DOHH2 (cell line): ENCODE results near the gene MFF.
A peak's percentile ranks its signal among the peaks of the same experiment; 100 is the strongest.

Source experiments
- H3F3A ChIP-seq: fragments of 200-600 bp; sonication (generic), shearing (Covaris generic); 2 replicates; pipeline ENCODE4 v1.6.0; 2016; ENCODE audit warnings: antibody characterized with exemption, mild to moderate bottlenecking; ENCODE audit not compliant: control insufficient read depth, insufficient read depth
- H3K27ac ChIP-seq: fragments of 200-600 bp; sonication (generic); 2 replicates; pipeline ENCODE4 v1.5.1; 2014; ENCODE audit warnings: low read depth, mild to moderate bottlenecking, low read length, moderate library complexity
- H3K27me3 ChIP-seq: fragments of 200-600 bp; sonication (generic); 2 replicates; pipeline ENCODE4 v1.6.1; 2014; ENCODE audit warnings: mild to moderate bottlenecking, low read length, mixed read lengths; ENCODE audit not compliant: control insufficient read depth
- H3K36me3 ChIP-seq: fragments of 200-600 bp; sonication (generic); 2 replicates; pipeline ENCODE4 v1.6.1; 2014; ENCODE audit warnings: mild to moderate bottlenecking, low read length, moderate library complexity, mixed read lengths; ENCODE audit not compliant: control insufficient read depth
- H3K4me1 ChIP-seq: fragments of 200-600 bp; sonication (generic); 2 replicates; pipeline ENCODE4 v1.6.1; 2014; ENCODE audit warnings: mild to moderate bottlenecking, low read length, mixed read lengths; ENCODE audit not compliant: control insufficient read depth
- H3K4me2 ChIP-seq: fragments of 200-600 bp; sonication (generic); 2 replicates; pipeline ENCODE4 v1.6.0; 2014; ENCODE audit warnings: mild to moderate bottlenecking, low read length, moderate library complexity
- H3K4me3 ChIP-seq: fragments of 200-600 bp; sonication (generic); 2 replicates; pipeline ENCODE4 v1.5.1; 2014; ENCODE audit warnings: mild to moderate bottlenecking, low read length, mixed read lengths
- H3K79me2 ChIP-seq: fragments of 200-600 bp; sonication (generic); 2 replicates; pipeline ENCODE4 v1.6.1; 2014; ENCODE audit warnings: mild to moderate bottlenecking, low read length, mixed read lengths; ENCODE audit not compliant: control insufficient read depth
- H3K9me2 ChIP-seq: fragments of 200-600 bp; sonication (generic); replicated peaks from 2 replicates; pipeline ENCODE4 v1.6.1; 2014; ENCODE audit warnings: mild to moderate bottlenecking, low read length, mixed read lengths; ENCODE audit not compliant: control insufficient read depth
- H3K9me3 ChIP-seq: fragments of 200-600 bp; sonication (generic); 2 replicates; pipeline ENCODE4 v1.6.1; 2014; ENCODE audit warnings: antibody characterized with exemption, low read length, mixed read lengths; ENCODE audit not compliant: control insufficient read depth, insufficient read depth
- H4K20me1 ChIP-seq: fragments of 200-600 bp; sonication (generic); 2 replicates; pipeline ENCODE4 v1.6.0; 2014; ENCODE audit warnings: low read depth, mild to moderate bottlenecking, antibody characterized with exemption, low read length, moderate library complexity; ENCODE audit not compliant: control insufficient read depth, insufficient read depth
- CTCF ChIP-seq: fragments of 200-600 bp; sonication (generic); IDR thresholded peaks from one replicate; pipeline ENCODE4 v1.5.1; 2014; ENCODE audit warnings: antibody characterized with exemption, mild to moderate bottlenecking, low read depth, low read length; ENCODE audit not compliant: poor library complexity, severe bottlenecking
- EZH2phosphoT487 ChIP-seq: fragments of 200-600 bp; sonication (generic); IDR thresholded peaks from 2 replicates; pipeline ENCODE4 v1.6.1; 2017; ENCODE audit warnings: borderline replicate concordance, mild to moderate bottlenecking, antibody characterized with exemption, low read length, moderate library complexity, mixed read lengths

MFF gene

DNA sequence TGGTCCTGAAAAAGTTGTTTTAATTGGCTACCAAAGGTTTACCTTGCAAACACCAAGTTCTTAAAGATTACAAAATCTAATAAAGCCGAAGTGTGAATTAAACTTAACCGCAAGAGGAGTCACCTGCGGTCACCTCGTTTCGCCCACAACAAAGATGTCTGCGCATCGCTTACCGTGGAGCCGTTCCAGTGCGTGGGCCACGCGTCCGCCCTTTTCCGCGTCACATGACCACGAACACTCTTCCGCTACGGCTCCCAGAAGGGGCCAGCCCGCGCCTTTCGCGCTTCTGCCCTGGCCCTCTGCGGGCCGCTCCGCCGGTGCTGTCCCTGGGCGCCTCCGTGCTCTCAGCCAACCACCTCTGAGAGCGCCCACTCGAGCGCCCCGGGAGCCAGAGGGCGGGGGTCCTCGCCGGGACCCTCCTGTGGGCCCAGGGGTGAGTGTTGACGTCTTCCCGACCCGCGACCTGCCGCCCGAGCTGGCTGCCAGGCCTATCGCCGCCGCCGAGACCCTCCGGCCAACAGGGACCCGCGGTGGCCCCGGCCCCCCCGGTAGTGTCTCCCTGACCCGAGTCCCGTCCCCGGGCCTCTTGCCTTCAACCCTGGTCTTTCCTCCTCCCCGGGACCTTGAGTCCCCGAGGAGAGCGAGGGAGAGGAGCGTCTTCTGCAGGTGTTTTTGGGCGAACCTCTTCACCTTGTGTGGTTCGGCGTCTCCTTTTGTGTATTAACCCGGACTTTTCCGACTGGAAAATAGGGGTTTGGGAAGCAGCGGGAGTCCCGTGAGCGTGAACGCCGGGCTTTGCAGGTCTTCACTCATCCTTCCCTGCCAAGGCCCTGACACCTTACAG, at the start of gene MFF:
MFF (plus strand) TSS at position 257 of the 844 bp plus-strand sequence. CDS start 5,415 bp downstream, outside the sequence.
- H3K4me2 ChIP-seq = peak within 1 kb of the TSS; percentile 97
- peaks cover 27% of the 10 kb centered on the region for H3K4me1 ChIP-seq

DNA sequence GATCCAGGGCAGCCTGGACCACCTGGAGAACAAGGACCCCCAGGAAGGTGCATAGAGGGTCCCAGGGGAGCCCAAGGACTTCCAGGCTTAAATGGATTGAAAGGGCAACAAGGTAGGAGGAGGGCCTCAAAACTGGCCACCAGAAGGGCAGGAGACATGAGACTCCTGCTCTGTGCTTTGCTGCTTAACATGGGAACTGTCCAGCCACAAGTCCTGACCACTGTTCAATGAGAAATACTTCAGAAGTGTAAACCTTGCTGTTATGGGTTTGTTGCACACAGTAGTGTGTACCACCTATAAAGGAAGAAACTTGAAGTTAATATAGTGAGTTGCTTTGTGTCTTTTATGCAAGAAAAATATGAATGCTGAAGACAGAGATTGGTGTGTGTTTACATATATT, 44.2 kb upstream of the MFF start:
- Histone ChIP-seq H3K9me2 (no peaks in the 10 kb centered on the region), H3K4me3 (no peak overlapping the region), H3K27ac (no peak overlapping the region), H3K9me3 (no peaks in the 10 kb centered on the region), H3K4me1 (no peaks in the 10 kb centered on the region), H3K27me3 (no peaks in the 10 kb centered on the region), H3K4me2 (no peak overlapping the region), H3K79me2 (no peaks in the 10 kb centered on the region), H4K20me1 (no peaks in the 10 kb centered on the region), H3K36me3 (no peaks in the 10 kb centered on the region), H3F3A (no peaks in the 10 kb centered on the region)
- TF ChIP-seq CTCF (no peak), EZH2phosphoT487 (no peak)

More for the DNA sequence above, at the start of gene MFF:
- H3K79me2 ChIP-seq = peaks cover 52% of the 10 kb centered on the region
- peaks cover 24% of the 10 kb centered on the region for H3K36me3 ChIP-seq
- peak; percentile 65 for TF ChIP-seq CTCF
- TF ChIP-seq EZH2phosphoT487 = no peak
- 0 out of 2 replicates have a peak, but pooled peaks cover 6% of the 10 kb centered on the region for H4K20me1 ChIP-seq
- peak within 1 kb of the TSS; percentile 98 for H3K4me3 ChIP-seq
- no peaks in the 10 kb centered on the region; the same call in 1 of the 2 replicates for H3K9me3 ChIP-seq
- H3K27ac ChIP-seq = peak within 1 kb of the TSS; percentile 64
- H3K27me3 ChIP-seq = no peaks in the 10 kb centered on the region
- no peaks in the 10 kb centered on the region for H3F3A ChIP-seq
- no peaks in the 10 kb centered on the region for H3K9me2 ChIP-seq

- Histone ChIP-seq H3K36me3 (no peaks in the 10 kb centered on the region), H3K4me2 (no peak overlapping the region), H3K9me2 (no peaks in the 10 kb centered on the region), H3K79me2 (no peaks in the 10 kb centered on the region), H3K27ac (no peak overlapping the region), H4K20me1 (no peaks in the 10 kb centered on the region), H3K4me1 (no peaks in the 10 kb centered on the region), H3K9me3 (no peaks in the 10 kb centered on the region), H3F3A (no peaks in the 10 kb centered on the region), H3K4me3 (no peak overlapping the region), H3K27me3 (no peaks in the 10 kb centered on the region)
- TF ChIP-seq EZH2phosphoT487 = no peak
Observed at GRCh38 chr2:227285741-227286236, 39.3 kb upstream of the MFF start.

GRCh38 chr2:227287771-227288170, 37.3 kb upstream of the MFF start:
- H3K79me2 ChIP-seq = no peaks in the 10 kb centered on the region
- H3K27ac ChIP-seq = no peak overlapping the region
- no peak overlapping the region for H3K4me3 ChIP-seq
- no peaks in the 10 kb centered on the region for H3K36me3 ChIP-seq
- no peak for TF ChIP-seq CTCF
- no peak for TF ChIP-seq EZH2phosphoT487
- H3K4me2 ChIP-seq = no peak overlapping the region
- H4K20me1 ChIP-seq = no peaks in the 10 kb centered on the region
- no peaks in the 10 kb centered on the region for H3K9me2 ChIP-seq
- no peaks in the 10 kb centered on the region for H3K9me3 ChIP-seq
- H3K4me1 ChIP-seq = no peaks in the 10 kb centered on the region
- H3F3A ChIP-seq = no peaks in the 10 kb centered on the region
- no peaks in the 10 kb centered on the region for H3K27me3 ChIP-seq
